ENCODE measurements around the gene KRT25. TPM values are rescaled to one million over a fixed set of nuclear protein-coding genes. Genes with fewer than 3 reads are reported as not detected.

The KRT25 gene
- total RNA-seq, 3 donors from 2014 or later = not detected

DNA sequence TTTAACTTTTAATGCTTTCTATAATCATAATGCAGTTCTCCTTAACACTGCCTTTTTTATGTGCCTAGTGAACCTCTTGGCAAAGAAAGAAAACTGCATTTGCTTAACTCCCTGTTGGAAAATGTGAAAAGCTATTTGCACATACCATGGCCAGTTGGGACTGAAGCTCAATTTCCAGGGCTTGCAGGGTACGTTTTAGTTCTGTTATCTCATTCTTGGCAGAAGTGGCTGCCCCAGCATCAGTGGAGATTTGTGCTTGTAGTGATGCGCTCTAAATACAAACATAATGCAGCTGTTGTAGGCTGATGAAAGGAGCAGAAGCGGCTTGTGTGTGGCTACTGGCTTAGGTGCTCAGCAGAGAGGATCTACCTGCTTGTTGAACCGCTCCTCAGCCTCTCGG, 55.3 kb downstream of the KRT25 start:
- intact Hi-C loops (cut with DNase I; ENCODE audit: low total_unique reads) = no loop called here
- H3K4me3 ChIP-seq = no peak overlapping the region
- no peaks in the 10 kb centered on the region for H3K9me3 ChIP-seq
- H3K27ac ChIP-seq = no peak overlapping the region
- no peak for TF ChIP-seq POLR2A (IDR thresholded peaks at IDR 0.05)
- TF ChIP-seq POLR2AphosphoS5 (IDR thresholded peaks at IDR 0.05) = no peak
- TF ChIP-seq, protein P1, sequence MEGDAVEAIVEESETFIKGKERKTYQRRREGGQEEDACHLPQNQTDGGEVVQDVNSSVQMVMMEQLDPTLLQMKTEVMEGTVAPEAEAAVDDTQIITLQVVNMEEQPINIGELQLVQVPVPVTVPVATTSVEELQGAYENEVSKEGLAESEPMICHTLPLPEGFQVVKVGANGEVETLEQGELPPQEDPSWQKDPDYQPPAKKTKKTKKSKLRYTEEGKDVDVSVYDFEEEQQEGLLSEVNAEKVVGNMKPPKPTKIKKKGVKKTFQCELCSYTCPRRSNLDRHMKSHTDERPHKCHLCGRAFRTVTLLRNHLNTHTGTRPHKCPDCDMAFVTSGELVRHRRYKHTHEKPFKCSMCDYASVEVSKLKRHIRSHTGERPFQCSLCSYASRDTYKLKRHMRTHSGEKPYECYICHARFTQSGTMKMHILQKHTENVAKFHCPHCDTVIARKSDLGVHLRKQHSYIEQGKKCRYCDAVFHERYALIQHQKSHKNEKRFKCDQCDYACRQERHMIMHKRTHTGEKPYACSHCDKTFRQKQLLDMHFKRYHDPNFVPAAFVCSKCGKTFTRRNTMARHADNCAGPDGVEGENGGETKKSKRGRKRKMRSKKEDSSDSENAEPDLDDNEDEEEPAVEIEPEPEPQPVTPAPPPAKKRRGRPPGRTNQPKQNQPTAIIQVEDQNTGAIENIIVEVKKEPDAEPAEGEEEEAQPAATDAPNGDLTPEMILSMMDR (IDR thresholded peaks at IDR 0.05) = no peak
- DNase-seq (ENCODE audit: low spot score in 2 of 2) = no peak
- no peaks in the 10 kb centered on the region for H3K27me3 ChIP-seq
- H3K36me3 ChIP-seq = no peaks in the 10 kb centered on the region
- peaks cover 0 to 6% of the 10 kb centered on the region in 2 donors for H3K4me1 ChIP-seq

DNA sequence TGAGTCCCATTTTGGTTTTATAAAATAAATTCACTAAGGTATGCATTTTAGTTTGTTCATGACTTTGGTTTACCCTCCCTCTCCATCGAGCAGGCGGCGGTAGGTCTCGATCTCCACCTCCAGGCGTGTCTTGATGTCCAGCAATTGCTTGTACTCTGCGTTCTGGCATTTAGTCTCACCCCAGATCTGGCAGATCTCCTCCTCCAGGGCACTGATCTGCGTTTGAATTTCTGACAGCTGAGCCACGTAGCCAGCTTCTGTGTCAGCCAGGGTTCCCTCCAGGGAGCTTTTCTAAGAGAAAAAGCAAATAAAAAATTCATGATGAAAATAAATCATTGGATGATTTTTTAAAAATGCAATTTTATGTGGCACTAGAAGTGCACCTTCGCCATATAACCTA, 55.8 kb downstream of the KRT25 start:
- Histone ChIP-seq H3K4me3 (no peak overlapping the region), H3K9me3 (no peaks in the 10 kb centered on the region), H3K36me3 (no peaks in the 10 kb centered on the region), H3K27me3 (no peaks in the 10 kb centered on the region), H3K27ac (no peak overlapping the region), H3K4me1 (peaks cover 0 to 6% of the 10 kb centered on the region in 2 donors)
- TF ChIP-seq POLR2AphosphoS5 (IDR thresholded peaks at IDR 0.05) (no peak), POLR2A (IDR thresholded peaks at IDR 0.05) (no peak)
- TF ChIP-seq, protein P1 (IDR thresholded peaks at IDR 0.05) = no peak
- DNase-seq (ENCODE audit: low spot score in 2 of 2) = no peak
- intact Hi-C loops (cut with DNase I; ENCODE audit: low total_unique reads) = no loop called here

Other genes with a start within 250 kb of the KRT25 start
- gene CCR7, start 189.9 kb downstream of the KRT25 start, total RNA-seq = 1 to 10 TPM in 1 of 3 donors, under 1 TPM in 2; 0.16 to 1.0 (median 0.33) TPM
- 100 to 1,000 TPM in 1 of 3 donors, 10 to 100 TPM in 2; 91.4 to 122 (median 98.4) TPM for gene SMARCE1, start 107.5 kb downstream of the KRT25 start, total RNA-seq
- 1 to 10 TPM in 2 of 3 donors, under 1 TPM in 1; 0.80 to 1.3 (median 1.0) TPM for gene KRT222, start 90.2 kb downstream of the KRT25 start, total RNA-seq
- gene KRT24, start 51.6 kb downstream of the KRT25 start, total RNA-seq = not detected
- gene KRT26, start 16.9 kb upstream of the KRT25 start, total RNA-seq = not detected
- gene KRT27, start 27.2 kb upstream of the KRT25 start, total RNA-seq = not detected
- not detected for gene KRT28, start 44.6 kb upstream of the KRT25 start, total RNA-seq
- 10 to 100 TPM in 1 of 3 donors, 1 to 10 TPM in 2; 6.2 to 14.7 (median 7.6) TPM for gene KRT10, start 67.3 kb upstream of the KRT25 start, total RNA-seq
- gene KRT12, start 111.9 kb upstream of the KRT25 start, total RNA-seq = not detected
- gene KRT20, start 129.9 kb upstream of the KRT25 start, total RNA-seq = 1 to 10 TPM in 1 of 3 donors, not detected in 2; 6.6 TPM
- gene KRT23, start 182.3 kb upstream of the KRT25 start, total RNA-seq = 10 to 100 TPM in 2 of 3 donors, not detected in 1; 37.7 to 57.5 TPM
- not detected for gene KRT39, start 211.6 kb upstream of the KRT25 start, total RNA-seq
- gene KRT40, start 229.0 kb upstream of the KRT25 start, total RNA-seq = under 1 TPM in 1 of 3 donors, not detected in 2; 0.29 TPM
- not detected for gene KRTAP3-3, start 238.8 kb upstream of the KRT25 start, total RNA-seq
- not detected for gene KRTAP3-2, start 244.6 kb upstream of the KRT25 start, total RNA-seq